ENCODE measurements around the gene VWF. TPM values are rescaled to one million over a fixed set of nuclear protein-coding genes. Genes with fewer than 3 reads are reported as not detected.

The VWF gene
- total and polyA plus RNA-seq, 12 donors = 104 to 480 (median 253) TPM

GRCh38 chr12:5913387-5913786 is 211.1 kb downstream of the VWF start:
- TF ChIP-seq CTCF (IDR thresholded peaks at IDR 0.05) = no peak
- no peaks in the 10 kb centered on the region for H3K4me1 ChIP-seq
- intact Hi-C loops (cut with DNase I) = no loop called here
- no peak for DNase-seq
- 92% methylated on average over 9 of the region's 9 CpGs for WGBS, 2 donors
- H3K27ac ChIP-seq = no peak overlapping the region
- H3K27me3 ChIP-seq = peaks cover 0 to 22% (median 6%) of the 10 kb centered on the region in 7 donors
- H3K36me3 ChIP-seq = peaks cover 0 to 79% (median 0%) of the 10 kb centered on the region in 9 donors
- H3K4me3 ChIP-seq = no peak overlapping the region
- no peak for ATAC-seq
- H3K9me3 ChIP-seq = no peaks in the 10 kb centered on the region

- no peaks in the 10 kb centered on the region for H3K9me3 ChIP-seq
- peaks cover 0 to 22% (median 6%) of the 10 kb centered on the region in 7 donors for H3K27me3 ChIP-seq
- H3K27ac ChIP-seq = no peak overlapping the region
- H3K4me3 ChIP-seq = no peak overlapping the region
- WGBS, 2 donors = 75 to 80% methylated on average over 19 of the region's 19 CpGs
- TF ChIP-seq CTCF (IDR thresholded peaks at IDR 0.05) = no peak
- H3K4me1 ChIP-seq = no peaks in the 10 kb centered on the region
- ATAC-seq = no peak
- intact Hi-C loops (cut with DNase I) = no loop called here
- H3K36me3 ChIP-seq = peaks cover 0 to 78% (median 0%) of the 10 kb centered on the region in 9 donors
- DNase-seq = no peak
Observed at GRCh38 chr12:5912437-5913334, 211.8 kb downstream of the VWF start.

GRCh38 chr12:5912011-5912410 is 212.5 kb downstream of the VWF start:
- WGBS, 2 donors = 69 to 71% methylated on average over 3 of the region's 3 CpGs
- ATAC-seq = no peak
- Histone ChIP-seq H3K4me3 (no peak overlapping the region), H3K27me3 (peaks cover 0 to 22% (median 6%) of the 10 kb centered on the region in 7 donors), H3K4me1 (no peaks in the 10 kb centered on the region), H3K36me3 (peaks cover 0 to 72% (median 0%) of the 10 kb centered on the region in 9 donors), H3K9me3 (peaks cover 0 to 4% (median 0%) of the 10 kb centered on the region in 11 donors), H3K27ac (no peak overlapping the region)
- DNase-seq = no peak
- no peak for TF ChIP-seq CTCF (IDR thresholded peaks at IDR 0.05)
- intact Hi-C loops (cut with DNase I) = no loop called here

- H3K4me1 ChIP-seq = no peaks in the 10 kb centered on the region
- intact Hi-C loops (cut with DNase I) = no loop called here
- peaks cover 0 to 22% (median 6%) of the 10 kb centered on the region in 7 donors for H3K27me3 ChIP-seq
- H3K36me3 ChIP-seq = peaks cover 0 to 65% (median 0%) of the 10 kb centered on the region in 9 donors
- peaks cover 0 to 4% (median 0%) of the 10 kb centered on the region in 11 donors for H3K9me3 ChIP-seq
- no peak for TF ChIP-seq CTCF (IDR thresholded peaks at IDR 0.05)
- DNase-seq (no peak), ATAC-seq (no peak)
- WGBS, 2 donors = 77 to 83% methylated on average over 7 of the region's 7 CpGs
- no peak overlapping the region for H3K27ac ChIP-seq
- H3K4me3 ChIP-seq = no peak overlapping the region
Observed at GRCh38 chr12:5910790-5911548, 213.5 kb downstream of the VWF start.
